ENCODE data around the gene HERPUD1. TPM values are rescaled to one million over a fixed set of nuclear protein-coding genes. Genes with fewer than 3 reads are reported as not detected.
A peak's percentile ranks its signal among the peaks of the same experiment; 100 is the strongest.

Gene HERPUD1
- total RNA-seq, 1 donor, result 190 TPM

DNA sequence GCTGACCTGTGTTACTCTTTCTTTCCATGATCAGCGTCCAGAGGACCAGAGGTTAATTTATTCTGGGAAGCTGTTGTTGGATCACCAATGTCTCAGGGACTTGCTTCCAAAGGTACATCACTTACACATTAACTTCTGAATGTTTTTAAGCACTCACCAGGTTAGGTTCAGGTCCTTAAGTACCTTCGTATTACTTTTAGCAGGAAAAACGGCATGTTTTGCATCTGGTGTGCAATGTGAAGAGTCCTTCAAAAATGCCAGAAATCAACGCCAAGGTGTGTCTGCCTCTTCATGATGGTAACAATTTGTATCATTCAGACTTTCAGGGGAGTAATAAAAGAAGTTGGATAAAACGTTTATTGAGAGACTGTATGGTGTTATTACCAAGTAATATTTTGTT, 3.3 kb downstream of the HERPUD1 start:
- Histone ChIP-seq H3K79me2 (ENCODE audit: insufficient read depth, low read length) (peaks cover 56% of the 10 kb centered on the region), H3K4me2 (ENCODE audit: insufficient read depth, low read length) (peak overlapping the region; percentile 99), H2AFZ (ENCODE audit: low read length) (no peak overlapping the region), H4K20me1 (ENCODE audit: insufficient read depth, low read length) (peaks cover 57% of the 10 kb centered on the region), H3K4me3 (ENCODE audit: insufficient read depth, low read length) (peak overlapping the region; percentile 92), H3K9me3 (ENCODE audit: low read depth, low read length) (no peaks in the 10 kb centered on the region), H3K27ac (ENCODE audit: low read depth, low read length) (peak overlapping the region; percentile 0), H3K4me1 (ENCODE audit: insufficient read depth, low read length) (peaks cover 30% of the 10 kb centered on the region), H3K36me3 (ENCODE audit: insufficient read depth, low read length) (peaks cover 66% of the 10 kb centered on the region), H3K27me3 (ENCODE audit: insufficient read depth, low read length) (no peaks in the 10 kb centered on the region)
- no peak for DNase-seq (ENCODE audit: insufficient read length, low spot score, missing footprints)
- TF ChIP-seq, protein P1, sequence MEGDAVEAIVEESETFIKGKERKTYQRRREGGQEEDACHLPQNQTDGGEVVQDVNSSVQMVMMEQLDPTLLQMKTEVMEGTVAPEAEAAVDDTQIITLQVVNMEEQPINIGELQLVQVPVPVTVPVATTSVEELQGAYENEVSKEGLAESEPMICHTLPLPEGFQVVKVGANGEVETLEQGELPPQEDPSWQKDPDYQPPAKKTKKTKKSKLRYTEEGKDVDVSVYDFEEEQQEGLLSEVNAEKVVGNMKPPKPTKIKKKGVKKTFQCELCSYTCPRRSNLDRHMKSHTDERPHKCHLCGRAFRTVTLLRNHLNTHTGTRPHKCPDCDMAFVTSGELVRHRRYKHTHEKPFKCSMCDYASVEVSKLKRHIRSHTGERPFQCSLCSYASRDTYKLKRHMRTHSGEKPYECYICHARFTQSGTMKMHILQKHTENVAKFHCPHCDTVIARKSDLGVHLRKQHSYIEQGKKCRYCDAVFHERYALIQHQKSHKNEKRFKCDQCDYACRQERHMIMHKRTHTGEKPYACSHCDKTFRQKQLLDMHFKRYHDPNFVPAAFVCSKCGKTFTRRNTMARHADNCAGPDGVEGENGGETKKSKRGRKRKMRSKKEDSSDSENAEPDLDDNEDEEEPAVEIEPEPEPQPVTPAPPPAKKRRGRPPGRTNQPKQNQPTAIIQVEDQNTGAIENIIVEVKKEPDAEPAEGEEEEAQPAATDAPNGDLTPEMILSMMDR (IDR thresholded peaks at IDR 0.05; ENCODE audit: extremely low read depth, low read depth, low read length), result no peak

DNA sequence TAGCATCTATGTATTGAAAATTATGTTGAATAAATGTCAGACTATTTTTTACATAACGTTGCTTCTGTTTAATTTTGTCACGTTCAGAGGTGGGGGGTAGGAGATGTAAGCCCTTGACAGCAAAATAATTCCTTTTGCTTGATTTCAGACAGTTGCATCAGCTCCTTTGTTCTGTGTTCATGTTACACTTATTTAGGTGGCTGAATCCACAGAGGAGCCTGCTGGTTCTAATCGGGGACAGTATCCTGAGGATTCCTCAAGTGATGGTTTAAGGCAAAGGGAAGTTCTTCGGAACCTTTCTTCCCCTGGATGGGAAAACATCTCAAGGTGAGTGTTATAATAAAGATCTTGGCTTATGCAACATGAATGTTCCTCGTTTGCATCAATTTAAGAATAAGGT, 4.5 kb downstream of the HERPUD1 start:
- peak overlapping the region; percentile 5 for H3K4me3 ChIP-seq (ENCODE audit: insufficient read depth, low read length)
- H3K4me1 ChIP-seq (ENCODE audit: insufficient read depth, low read length), result peaks cover 27% of the 10 kb centered on the region
- no peak overlapping the region for H3K4me2 ChIP-seq (ENCODE audit: insufficient read depth, low read length)
- H3K79me2 ChIP-seq (ENCODE audit: insufficient read depth, low read length), result peaks cover 55% of the 10 kb centered on the region
- no peak for DNase-seq (ENCODE audit: insufficient read length, low spot score, missing footprints)
- H3K36me3 ChIP-seq (ENCODE audit: insufficient read depth, low read length), result peaks cover 79% of the 10 kb centered on the region
- H4K20me1 ChIP-seq (ENCODE audit: insufficient read depth, low read length), result peaks cover 64% of the 10 kb centered on the region
- TF ChIP-seq, protein P1 (IDR thresholded peaks at IDR 0.05; ENCODE audit: extremely low read depth, low read depth, low read length), result no peak
- no peak overlapping the region for H3K27ac ChIP-seq (ENCODE audit: low read depth, low read length)
- no peaks in the 10 kb centered on the region for H3K27me3 ChIP-seq (ENCODE audit: insufficient read depth, low read length)
- no peak overlapping the region for H2AFZ ChIP-seq (ENCODE audit: low read length)
- H3K9me3 ChIP-seq (ENCODE audit: low read depth, low read length), result no peaks in the 10 kb centered on the region

DNA sequence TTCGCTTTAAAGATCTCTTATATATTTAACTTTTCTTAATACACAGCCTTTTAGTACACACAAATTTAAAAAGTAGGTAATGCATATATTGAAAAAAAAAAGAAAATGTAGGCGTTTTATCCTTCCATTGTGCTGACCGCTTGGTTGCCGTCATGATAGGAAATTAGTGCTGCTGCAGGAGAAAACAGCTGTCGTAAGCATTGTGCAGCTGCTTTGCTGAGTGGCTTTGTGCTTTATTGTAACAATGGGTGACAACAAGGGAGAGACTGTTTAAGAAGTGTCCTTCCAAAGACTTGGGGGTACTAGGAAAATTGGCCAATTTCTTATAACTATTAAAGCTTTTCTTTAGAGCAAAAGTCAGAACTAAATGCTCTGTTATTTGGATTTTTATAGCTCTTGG, 5.0 kb downstream of the HERPUD1 start:
- no peak overlapping the region for H3K4me3 ChIP-seq (ENCODE audit: insufficient read depth, low read length)
- no peak overlapping the region for H2AFZ ChIP-seq (ENCODE audit: low read length)
- no peak overlapping the region for H3K4me2 ChIP-seq (ENCODE audit: insufficient read depth, low read length)
- DNase-seq (ENCODE audit: insufficient read length, low spot score, missing footprints), result no peak
- H3K27me3 ChIP-seq (ENCODE audit: insufficient read depth, low read length), result no peaks in the 10 kb centered on the region
- H3K4me1 ChIP-seq (ENCODE audit: insufficient read depth, low read length), result peaks cover 25% of the 10 kb centered on the region
- no peak overlapping the region for H3K27ac ChIP-seq (ENCODE audit: low read depth, low read length)
- TF ChIP-seq, protein P1 (IDR thresholded peaks at IDR 0.05; ENCODE audit: extremely low read depth, low read depth, low read length), result no peak
- peaks cover 54% of the 10 kb centered on the region for H3K79me2 ChIP-seq (ENCODE audit: insufficient read depth, low read length)
- H4K20me1 ChIP-seq (ENCODE audit: insufficient read depth, low read length), result peaks cover 68% of the 10 kb centered on the region
- H3K36me3 ChIP-seq (ENCODE audit: insufficient read depth, low read length), result peaks cover 83% of the 10 kb centered on the region
- no peaks in the 10 kb centered on the region for H3K9me3 ChIP-seq (ENCODE audit: low read depth, low read length)

DNA sequence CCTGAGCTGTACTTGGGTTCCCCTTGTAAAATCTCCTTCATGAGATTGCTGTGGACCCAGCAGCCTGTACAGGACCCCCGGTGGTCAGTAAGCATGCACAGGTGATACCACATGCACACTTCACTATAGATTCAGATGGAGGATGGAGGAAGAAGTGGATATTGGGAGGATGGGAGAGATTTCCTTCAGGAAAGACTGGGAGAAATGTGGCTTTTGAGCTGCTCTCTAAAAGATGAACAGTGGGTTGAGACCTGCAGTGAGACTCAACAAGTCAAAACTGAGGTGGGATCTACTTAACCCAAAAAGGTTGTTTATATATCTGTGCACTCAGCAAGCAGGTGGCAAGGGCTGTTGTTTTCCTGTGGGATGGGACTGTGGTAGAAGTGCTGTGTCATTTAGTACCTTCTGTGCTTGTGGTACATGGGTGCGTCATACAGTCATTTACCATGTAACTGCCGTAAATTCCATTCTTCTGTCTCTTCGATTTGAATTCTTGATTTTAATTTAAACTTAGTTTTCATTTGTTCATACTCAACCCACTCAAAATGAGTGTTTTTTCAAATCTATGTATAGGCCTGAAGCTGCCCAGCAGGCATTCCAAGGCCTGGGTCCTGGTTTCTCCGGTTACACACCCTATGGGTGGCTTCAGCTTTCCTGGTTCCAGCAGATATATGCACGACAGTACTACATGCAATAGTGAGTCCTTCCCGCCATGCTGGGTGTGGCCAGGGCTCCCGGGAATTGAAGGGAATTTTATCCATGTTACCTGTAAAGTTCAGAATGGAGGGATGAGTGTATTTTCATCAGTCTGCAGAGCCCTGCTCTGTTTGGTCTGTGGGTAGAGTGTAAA, 6.9 kb downstream of the HERPUD1 start:
- Histone ChIP-seq H3K36me3 (ENCODE audit: insufficient read depth, low read length) (peaks cover 94% of the 10 kb centered on the region), H4K20me1 (ENCODE audit: insufficient read depth, low read length) (peaks cover 67% of the 10 kb centered on the region)

More for the DNA sequence above, 6.9 kb downstream of the HERPUD1 start:
- Histone ChIP-seq H3K27ac (ENCODE audit: low read depth, low read length) (peak overlapping the region; percentile 1), H3K79me2 (ENCODE audit: insufficient read depth, low read length) (peaks cover 34% of the 10 kb centered on the region), H3K9me3 (ENCODE audit: low read depth, low read length) (no peaks in the 10 kb centered on the region), H3K27me3 (ENCODE audit: insufficient read depth, low read length) (no peaks in the 10 kb centered on the region), H3K4me1 (ENCODE audit: insufficient read depth, low read length) (peaks cover 26% of the 10 kb centered on the region), H3K4me3 (ENCODE audit: insufficient read depth, low read length) (no peak overlapping the region), H2AFZ (ENCODE audit: low read length) (no peak overlapping the region), H3K4me2 (ENCODE audit: insufficient read depth, low read length) (no peak overlapping the region)
- TF ChIP-seq, protein P1 (IDR thresholded peaks at IDR 0.05; ENCODE audit: extremely low read depth, low read depth, low read length), result no peak
- no peak for DNase-seq (ENCODE audit: insufficient read length, low spot score, missing footprints)

Measured in osteoblast (primary cell).